GM06990 (cell line): ENCODE results near the gene MICB.
"Not testable (repeated sequence)": the region's sequence is repeated elsewhere in the genome, so short reads cannot be mapped to it uniquely, and the experiment has no call there.

Experiments
- DNase-seq: peaks from one replicate; pipeline ENCODE4 v3.0.0-alpha.2; 2011; ENCODE audit not compliant: insufficient read length; ENCODE audit errors: extremely low read depth
- H3K27me3 ChIP-seq: replicated peaks from 2 replicates; pipeline ENCODE4 v1.6.0; 2011; ENCODE audit warnings: low read length; ENCODE audit not compliant: control insufficient read depth, insufficient read depth
- H3K36me3 ChIP-seq: 2 replicates; pipeline ENCODE4 v1.5.1; 2011; ENCODE audit warnings: low read length; ENCODE audit not compliant: control insufficient read depth, insufficient read depth
- H3K4me3 ChIP-seq: replicated peaks from 2 replicates; pipeline ENCODE4 v1.5.1; 2011; ENCODE audit warnings: low read depth, mild to moderate bottlenecking, control low read depth, low read length
- CTCF ChIP-seq: IDR thresholded peaks from 2 replicates; pipeline ENCODE4 v1.5.1; 2011; ENCODE audit warnings: low read length, control low read depth, mild to moderate bottlenecking, inconsistent platforms; ENCODE audit not compliant: insufficient read depth, poor library complexity, severe bottlenecking

Gene MICB

GRCh38 chr6:31485055-31485454 is 12.9 kb upstream of the MICB start:
- TF ChIP-seq CTCF, result no peak
- no peaks in the 10 kb centered on the region for H3K36me3 ChIP-seq
- H3K27me3 ChIP-seq, result no peaks in the 10 kb centered on the region
- no peak for DNase-seq
- H3K4me3 ChIP-seq, result no peak overlapping the region

- not testable (repeated sequence) for H3K27me3 ChIP-seq, H3K4me3 ChIP-seq, DNase-seq, H3K36me3 ChIP-seq
Measured at GRCh38 chr6:31486065-31486837, 11.7 kb upstream of the MICB start.

GRCh38 chr6:31487674-31488073 is 10.3 kb upstream of the MICB start:
- not testable (repeated sequence) for H3K36me3 ChIP-seq, DNase-seq, H3K4me3 ChIP-seq, H3K27me3 ChIP-seq

- no peak for DNase-seq
- Histone ChIP-seq H3K36me3 (no peaks in the 10 kb centered on the region), H3K4me3 (no peak overlapping the region), H3K27me3 (no peaks in the 10 kb centered on the region)
- TF ChIP-seq CTCF, result no peak
Measured at GRCh38 chr6:31489086-31489485, 8.9 kb upstream of the MICB start.

- no peak for TF ChIP-seq CTCF
- no peak overlapping the region for H3K4me3 ChIP-seq
- no peak for DNase-seq
- no peaks in the 10 kb centered on the region for H3K27me3 ChIP-seq
- H3K36me3 ChIP-seq, result no peaks in the 10 kb centered on the region
Measured at GRCh38 chr6:31490115-31490873, 7.7 kb upstream of the MICB start.

- DNase-seq, H3K27me3 ChIP-seq, H3K36me3 ChIP-seq: not testable (repeated sequence)
- peak overlapping the region; percentile 85 for H3K4me3 ChIP-seq
Measured at GRCh38 chr6:31493550-31493874, 4.4 kb upstream of the MICB start.

GRCh38 chr6:31493875-31494694 is 3.9 kb upstream of the MICB start:
- Histone ChIP-seq H3K27me3 (no peaks in the 10 kb centered on the region), H3K4me3 (peak overlapping the region; percentile 85), H3K36me3 (no peaks in the 10 kb centered on the region)
- peak; percentile 98 for TF ChIP-seq CTCF
- DNase-seq, result peak; percentile 87
